CD4-positive, alpha-beta T cell treated with Interleukin-21 for 1 hour (primary cell): ENCODE data around the gene TAC4.

Experiments used
- DNase-seq: peaks from one replicate; pipeline ENCODE4 v3.0.0-alpha.2; 2020

TAC4 gene

GRCh38 chr17:49848019-49848473 lies at the start of gene TAC4:
TSS of gene TAC4 (minus strand) at chr17:49848069. CDS start at chr17:49848017, 52 bp downstream.
- DNase-seq, result no peak

GRCh38 chr17:49896860-49897259 lies 49.0 kb upstream of the TAC4 start:
- DNase-seq, result no peak

GRCh38 chr17:49896222-49896621 lies 48.4 kb upstream of the TAC4 start:
- no peak for DNase-seq

GRCh38 chr17:49895812-49896211 lies 47.9 kb upstream of the TAC4 start:
- no peak for DNase-seq

GRCh38 chr17:49894761-49895160 lies 46.9 kb upstream of the TAC4 start:
- no peak for DNase-seq

GRCh38 chr17:49891694-49892389 lies 44.0 kb upstream of the TAC4 start:
- no peak for DNase-seq

GRCh38 chr17:49891271-49891670 lies 43.4 kb upstream of the TAC4 start:
- DNase-seq, result no peak

- no peak for DNase-seq
Measured at GRCh38 chr17:49890852-49891251, 43.0 kb upstream of the TAC4 start.

- no peak for DNase-seq
Measured at GRCh38 chr17:49890077-49890821, 42.4 kb upstream of the TAC4 start.

GRCh38 chr17:49889500-49889899 lies 41.6 kb upstream of the TAC4 start:
- DNase-seq, result no peak

- no peak for DNase-seq
Measured at GRCh38 chr17:49887744-49888360, 40.0 kb upstream of the TAC4 start.

GRCh38 chr17:49887086-49887743 lies 39.3 kb upstream of the TAC4 start:
- no peak for DNase-seq

GRCh38 chr17:49886036-49886435 lies 38.2 kb upstream of the TAC4 start:
- DNase-seq, result no peak

- DNase-seq, result no peak
Measured at GRCh38 chr17:49882434-49882833, 34.6 kb upstream of the TAC4 start.

- no peak for DNase-seq
Measured at GRCh38 chr17:49881054-49881402, 33.2 kb upstream of the TAC4 start.

GRCh38 chr17:49880291-49881053 lies 32.6 kb upstream of the TAC4 start:
- peak; percentile 69 for DNase-seq

- no peak for DNase-seq
Measured at GRCh38 chr17:49878931-49879904, 31.3 kb upstream of the TAC4 start.

- no peak for DNase-seq
Measured at GRCh38 chr17:49875685-49876084, 27.8 kb upstream of the TAC4 start.

GRCh38 chr17:49874911-49875310 lies 27.0 kb upstream of the TAC4 start:
- DNase-seq, result no peak

GRCh38 chr17:49873926-49874325 lies 26.1 kb upstream of the TAC4 start:
- no peak for DNase-seq

GRCh38 chr17:49873466-49873865 lies 25.6 kb upstream of the TAC4 start:
- no peak for DNase-seq
